WTC11 (cell line): ENCODE measurements around the gene MTFMT.

ENCODE experiments used
- CDX4 ChIP-seq: fragments of 250-450 bp; sonication (Bioruptor Pico); IDR thresholded peaks from 2 replicates; pipeline ENCODE4 v1.9.0; 2021; ENCODE audit warnings: moderate library complexity, mild to moderate bottlenecking, inconsistent platforms, borderline replicate concordance
- CREB1 ChIP-seq: sonication (generic); formaldehyde crosslinking; IDR thresholded peaks from 2 replicates; pipeline ENCODE4 v1.8.0; 2023; ENCODE audit warnings: mild to moderate bottlenecking, missing genetic modification reagents
- E2F5 ChIP-seq: sonication (generic); formaldehyde crosslinking; IDR thresholded peaks from 2 replicates; pipeline ENCODE4 v1.8.1; 2022; ENCODE audit warnings: mild to moderate bottlenecking, moderate library complexity, missing genetic modification reagents
- HMGA2 ChIP-seq: fragments of 250-450 bp; sonication (Bioruptor Pico); IDR thresholded peaks from 2 replicates; pipeline ENCODE4 v1.4.0; 2021; ENCODE audit warnings: mild to moderate bottlenecking, moderate library complexity
- MYBL2 ChIP-seq: sonication (generic); formaldehyde crosslinking; IDR thresholded peaks from 2 replicates; pipeline ENCODE4 v1.8.1; 2023; ENCODE audit warnings: mild to moderate bottlenecking, moderate library complexity, missing genetic modification reagents
- NFE2L1 ChIP-seq: sonication (generic); formaldehyde crosslinking; IDR thresholded peaks from 2 replicates; pipeline ENCODE4 v1.8.1; 2023; ENCODE audit warnings: missing genetic modification reagents
- SP1 ChIP-seq: sonication (generic); formaldehyde crosslinking; conservative IDR thresholded peaks from 2 replicates; pipeline ENCODE4 v1.8.1; 2022; ENCODE audit warnings: missing genetic modification reagents
- TEAD1 ChIP-seq: sonication (generic); formaldehyde crosslinking; IDR thresholded peaks from 2 replicates; pipeline ENCODE4 v1.8.0; 2022; ENCODE audit warnings: mild to moderate bottlenecking, missing genetic modification reagents
- TF ChIP-seq, protein P1 (sequence below): fragments of 200-600 bp; IDR thresholded peaks from 2 replicates; pipeline ENCODE4 v1.8.0; 2022; ENCODE audit warnings: antibody characterized with exemption

- TF ChIP-seq, protein P1, sequence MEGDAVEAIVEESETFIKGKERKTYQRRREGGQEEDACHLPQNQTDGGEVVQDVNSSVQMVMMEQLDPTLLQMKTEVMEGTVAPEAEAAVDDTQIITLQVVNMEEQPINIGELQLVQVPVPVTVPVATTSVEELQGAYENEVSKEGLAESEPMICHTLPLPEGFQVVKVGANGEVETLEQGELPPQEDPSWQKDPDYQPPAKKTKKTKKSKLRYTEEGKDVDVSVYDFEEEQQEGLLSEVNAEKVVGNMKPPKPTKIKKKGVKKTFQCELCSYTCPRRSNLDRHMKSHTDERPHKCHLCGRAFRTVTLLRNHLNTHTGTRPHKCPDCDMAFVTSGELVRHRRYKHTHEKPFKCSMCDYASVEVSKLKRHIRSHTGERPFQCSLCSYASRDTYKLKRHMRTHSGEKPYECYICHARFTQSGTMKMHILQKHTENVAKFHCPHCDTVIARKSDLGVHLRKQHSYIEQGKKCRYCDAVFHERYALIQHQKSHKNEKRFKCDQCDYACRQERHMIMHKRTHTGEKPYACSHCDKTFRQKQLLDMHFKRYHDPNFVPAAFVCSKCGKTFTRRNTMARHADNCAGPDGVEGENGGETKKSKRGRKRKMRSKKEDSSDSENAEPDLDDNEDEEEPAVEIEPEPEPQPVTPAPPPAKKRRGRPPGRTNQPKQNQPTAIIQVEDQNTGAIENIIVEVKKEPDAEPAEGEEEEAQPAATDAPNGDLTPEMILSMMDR = no peak
- TF ChIP-seq CDX4 (CRISPR knock-in tag) (no peak), HMGA2 (CRISPR knock-in tag) (no peak), E2F5 (CRISPR knock-in tag) (no peak), MYBL2 (no peak), NFE2L1 (CRISPR knock-in tag) (no peak), TEAD1 (no peak), CREB1 (CRISPR knock-in tag) (no peak), SP1 (CRISPR knock-in tag) (no peak)
Measured at GRCh38 chr15:65066635-65067316, 37.3 kb upstream of the MTFMT start.
